Glomerular endothelial cell (primary cell): Measurements from ENCODE around the gene TRPM7. TPM values are rescaled to one million over a fixed set of nuclear protein-coding genes. Genes with fewer than 3 reads are reported as not detected.
"Not testable (repeated sequence)": the region's sequence is repeated elsewhere in the genome, so short reads cannot be mapped to it uniquely, and the experiment has no call there.

Experiments
- DNase-seq: peaks from one replicate; pipeline ENCODE4 v3.0.0-alpha.2; 2011; ENCODE audit warnings: low read depth, low spot score; ENCODE audit errors: extremely low read depth
- total RNA-seq: library from RNA; depleted of rRNA; stranded (reverse); fragments of >200 nt; gene quantifications from 2 replicates; pipeline ENCODE4 v1.2.3, GENCODE V29; 2015

Gene TRPM7
- total RNA-seq, 1 donor from 2014 or later: 24.6 TPM

DNA sequence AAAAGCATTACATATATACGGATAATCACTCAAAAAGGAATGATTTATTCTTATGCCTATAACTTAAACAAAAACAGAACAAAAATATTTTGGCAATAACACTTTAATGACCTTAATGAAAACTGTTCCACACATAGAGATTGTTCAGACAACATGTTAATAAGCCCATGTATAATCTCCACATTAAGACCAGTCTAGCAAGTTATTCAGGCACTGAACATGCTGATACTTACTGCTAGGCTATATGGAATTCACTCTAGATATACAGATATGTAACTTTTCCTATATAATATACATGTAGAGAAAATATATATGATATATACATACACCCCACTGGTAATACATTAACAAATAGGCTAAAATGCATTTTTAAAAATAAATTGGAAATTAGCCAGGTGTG, 96.3 kb downstream of the TRPM7 start:
- DNase-seq: no peak

DNA sequence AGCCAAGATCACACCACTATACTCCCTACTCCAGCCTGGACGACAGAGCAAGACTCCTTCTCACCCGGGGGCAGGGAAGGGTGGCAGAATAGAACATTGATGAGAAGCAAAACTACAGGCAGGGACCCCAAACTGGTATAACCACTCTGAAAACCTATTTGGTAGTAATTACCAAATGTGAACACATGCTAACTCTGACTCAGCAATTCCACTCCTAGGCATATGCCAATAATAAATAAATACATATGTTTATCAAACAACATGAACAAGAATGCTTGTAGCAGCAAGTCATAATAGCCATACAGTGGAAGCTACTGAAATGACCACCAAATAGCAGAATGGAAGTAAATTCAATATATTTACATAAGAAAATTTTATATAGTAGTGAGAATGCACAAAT, 109.1 kb downstream of the TRPM7 start:
- DNase-seq: no peak

DNA sequence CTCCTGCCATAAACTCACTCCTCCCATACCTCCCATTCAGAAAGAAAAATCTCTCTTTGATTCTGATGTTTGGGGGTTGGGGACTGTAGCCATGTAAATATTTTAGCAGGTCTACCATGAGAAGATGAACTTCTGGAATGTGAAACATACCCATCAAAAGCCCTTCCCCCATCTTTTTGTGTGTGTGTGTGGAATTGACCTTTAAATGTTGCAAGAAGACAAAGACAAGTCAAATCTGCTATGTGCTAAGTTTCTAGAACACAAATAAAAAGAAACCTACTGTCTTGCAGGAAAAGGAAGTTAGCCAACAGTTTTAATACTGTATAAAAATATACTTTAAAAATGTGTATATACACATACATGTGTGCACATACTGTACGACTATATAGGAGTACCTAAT, 110.4 kb downstream of the TRPM7 start:
- DNase-seq: no peak

- DNase-seq: not testable (repeated sequence)
Measured at GRCh38 chr15:50573842-50574241, 112.8 kb downstream of the TRPM7 start.

DNA sequence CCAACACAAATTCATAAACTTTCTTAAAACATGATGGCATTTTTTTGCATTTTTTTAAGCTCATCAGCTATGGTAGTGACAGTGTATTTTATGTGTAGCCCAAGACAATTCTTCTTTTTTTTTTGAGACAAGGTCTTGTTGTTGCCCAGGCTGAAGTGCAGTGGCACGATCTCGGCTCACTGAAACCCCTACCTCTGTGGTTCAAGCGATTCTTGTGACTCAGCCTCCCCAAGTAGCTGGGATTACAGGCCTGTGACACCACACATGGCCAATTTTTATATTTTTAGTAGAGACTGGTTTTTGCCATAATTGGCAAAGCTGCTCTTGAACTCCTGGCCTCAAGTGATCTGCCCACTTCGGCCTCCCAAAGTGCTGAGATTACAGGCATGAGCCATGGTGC, 122.8 kb downstream of the TRPM7 start:
- DNase-seq: no peak

GRCh38 chr15:50562735-50563640, 123.6 kb downstream of the TRPM7 start:
- no peak for DNase-seq

DNA sequence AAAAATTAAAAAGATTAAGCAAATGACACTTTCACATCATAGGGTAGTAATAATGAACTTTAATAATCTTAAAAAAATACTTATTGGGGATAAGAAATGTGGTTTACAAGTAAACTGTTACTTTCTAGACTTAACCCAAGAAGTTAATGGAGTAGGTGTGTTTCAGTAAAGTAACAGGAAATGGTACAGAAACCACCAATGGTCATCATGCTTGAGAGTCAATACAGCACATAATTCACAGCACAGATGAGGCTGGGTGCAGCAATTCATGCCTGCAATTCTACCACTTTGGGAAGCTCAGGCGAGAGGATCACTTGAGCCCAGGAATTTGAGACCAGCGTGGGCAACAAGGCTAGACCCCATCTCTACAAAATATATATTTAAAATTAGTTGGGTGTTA, 128.6 kb downstream of the TRPM7 start:
- no peak for DNase-seq

DNA sequence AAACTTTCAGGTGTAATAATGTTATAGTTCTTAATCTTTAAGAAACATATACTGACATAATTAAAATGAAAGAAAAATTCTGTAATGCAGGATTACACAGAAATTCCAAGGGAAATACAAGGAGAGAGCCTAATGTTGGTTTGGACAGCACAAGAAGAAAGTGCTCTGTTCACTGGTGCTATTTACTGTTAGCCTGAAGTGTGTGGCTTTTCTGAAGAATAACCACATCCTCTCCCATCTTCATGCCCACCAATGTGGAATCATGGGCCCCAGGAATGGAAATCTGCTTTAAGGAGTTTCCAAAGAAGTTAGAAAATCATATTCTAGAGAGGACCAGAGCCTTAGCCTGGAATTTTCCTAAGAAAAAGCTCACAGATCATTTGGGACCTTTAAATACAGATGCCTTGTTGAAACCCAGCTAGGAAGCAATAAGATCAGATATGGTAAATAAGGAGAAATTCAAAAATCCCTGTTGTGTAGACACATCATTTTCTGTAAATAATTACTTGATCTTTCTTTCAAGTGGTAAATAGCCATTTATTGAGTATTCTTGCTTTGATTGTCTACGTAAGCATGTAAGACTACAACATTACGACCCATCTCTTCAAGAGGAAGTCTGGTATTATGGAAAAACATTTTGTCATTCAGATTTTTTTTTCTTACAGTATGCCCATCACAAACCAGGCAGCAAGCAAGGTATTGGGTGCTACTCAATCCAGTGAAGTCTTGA, 129.8 kb downstream of the TRPM7 start:
- no peak for DNase-seq

DNA sequence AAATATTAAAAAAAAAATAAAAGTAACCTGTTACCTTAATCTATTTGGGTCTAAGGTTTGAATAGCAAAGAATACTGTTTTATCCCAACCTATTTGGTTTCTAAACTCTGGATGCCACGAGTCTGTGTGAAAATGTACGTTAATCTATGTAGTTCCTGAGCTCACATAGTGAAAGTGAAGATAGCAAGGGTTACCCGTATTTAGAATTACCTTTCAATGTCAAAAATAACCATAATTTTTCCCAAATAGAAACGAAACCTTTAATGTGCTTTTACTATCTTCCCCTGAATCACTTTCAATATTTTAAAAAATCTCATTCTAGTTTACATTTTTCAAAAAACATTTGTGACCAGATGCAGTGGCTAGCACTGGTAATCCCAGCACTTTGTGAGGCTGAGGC, 134.4 kb downstream of the TRPM7 start:
- no peak for DNase-seq

- DNase-seq: no peak
Measured at GRCh38 chr15:50549326-50549725, 137.3 kb downstream of the TRPM7 start.

DNA sequence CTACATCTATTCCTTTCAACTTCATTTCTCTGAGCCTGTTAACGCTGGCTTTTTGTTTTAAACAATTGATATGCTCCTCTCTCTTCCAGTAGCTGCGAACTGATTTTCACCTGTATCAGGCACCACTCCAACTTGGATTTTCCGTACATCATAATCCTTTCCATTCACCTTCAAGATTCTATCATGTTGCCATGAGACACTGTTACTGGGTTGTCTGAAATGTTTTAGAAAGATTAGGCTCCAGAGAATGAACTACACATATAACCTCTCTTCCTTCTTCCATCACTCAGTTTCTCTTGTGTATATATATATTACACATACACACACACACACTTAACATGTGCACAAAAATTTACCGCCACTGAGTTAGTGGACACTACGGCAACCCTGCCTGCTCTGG, 140.0 kb downstream of the TRPM7 start, which contains the start of gene USP50:
Gene USP50 (minus strand): TSS at position 101 of the 400 bp plus-strand sequence. CDS start 141 bp downstream, outside the sequence.
- DNase-seq: no peak

- no peak for DNase-seq
Measured at GRCh38 chr15:50544368-50544767, 142.2 kb downstream of the TRPM7 start.

GRCh38 chr15:50543556-50543955, 143.0 kb downstream of the TRPM7 start:
- DNase-seq: no peak

GRCh38 chr15:50542887-50543210, 143.7 kb downstream of the TRPM7 start:
- no peak for DNase-seq

DNA sequence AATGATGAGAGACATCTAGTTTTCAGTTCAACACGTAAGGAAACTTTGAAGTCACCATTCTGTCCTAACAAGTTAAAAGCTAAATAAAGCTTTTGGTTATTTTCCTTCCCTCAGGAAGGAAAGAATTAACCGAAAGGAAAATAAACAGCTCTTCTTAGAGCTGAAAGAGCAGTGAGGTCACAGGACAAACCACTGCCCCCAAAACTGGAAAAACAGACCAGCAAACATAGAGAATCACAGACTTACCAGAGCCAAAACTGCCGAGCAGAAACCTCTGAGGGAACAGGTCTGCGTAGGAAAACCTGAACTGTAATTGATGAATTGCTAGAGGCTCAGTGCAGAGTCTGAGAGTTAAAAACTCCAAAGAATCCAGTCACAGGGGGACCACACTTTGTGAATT, 154.8 kb downstream of the TRPM7 start:
- DNase-seq: no peak

GRCh38 chr15:50531163-50531562, 155.4 kb downstream of the TRPM7 start:
- no peak for DNase-seq

GRCh38 chr15:50523851-50524251, 162.7 kb downstream of the TRPM7 start:
- DNase-seq: no peak

- no peak for DNase-seq
Measured at GRCh38 chr15:50519740-50520425, 166.7 kb downstream of the TRPM7 start.

GRCh38 chr15:50513001-50513400, 173.6 kb downstream of the TRPM7 start:
- no peak for DNase-seq
